Measurements from ENCODE around the gene TMEM231.

TMEM231 gene

GRCh38 chr16:75494184-75494583, 61.9 kb downstream of the TMEM231 start:
- no peak for TF ChIP-seq CTCF (IDR thresholded peaks at IDR 0.05; ENCODE audit: extremely low read depth, insufficient read depth, missing control alignments)
- in situ Hi-C loops (cut with MboI; ENCODE audit: low pct_unique_long_range_greater_than_20kb, low sequenced_read_pairs, unreplicated experiment): no loop called here
- DNase-seq (ENCODE audit: low spot score): peak; percentile 3

GRCh38 chr16:75491876-75492275, 64.2 kb downstream of the TMEM231 start:
- in situ Hi-C loops (cut with MboI; ENCODE audit: low pct_unique_long_range_greater_than_20kb, low sequenced_read_pairs, unreplicated experiment): no loop called here
- peak; percentile 21 for DNase-seq (ENCODE audit: low spot score)
- peak; percentile 38 for TF ChIP-seq CTCF (IDR thresholded peaks at IDR 0.05; ENCODE audit: extremely low read depth, insufficient read depth, missing control alignments)

GRCh38 chr16:75488322-75488721, 67.7 kb downstream of the TMEM231 start:
- no peak for TF ChIP-seq CTCF (IDR thresholded peaks at IDR 0.05; ENCODE audit: extremely low read depth, insufficient read depth, missing control alignments)
- no peak for DNase-seq (ENCODE audit: low spot score)
- in situ Hi-C loops (cut with MboI; ENCODE audit: low pct_unique_long_range_greater_than_20kb, low sequenced_read_pairs, unreplicated experiment): no loop called here

All from GM13977 (cell line).